ENCODE results near the gene DNPH1. TPM values are rescaled to one million over a fixed set of nuclear protein-coding genes. Genes with fewer than 3 reads are reported as not detected.

DNPH1 gene
- total and polyA plus RNA-seq, 3 experiments from 2014 or later: 68.2 to 80.0 (median 68.3) TPM

GRCh38 chr6:43213431-43213830 lies 15.8 kb downstream of the DNPH1 start:
- Histone ChIP-seq H3K9me3 (ENCODE audit: low read length) (no peaks in the 10 kb centered on the region), H3K27ac (ENCODE audit: low read depth, low read length) (no peak overlapping the region), H3K36me3 (ENCODE audit: insufficient read depth, low read length) (no peaks in the 10 kb centered on the region), H3K27me3 (ENCODE audit: insufficient read depth, low read length, poor library complexity, severe bottlenecking) (no peaks in the 10 kb centered on the region), H3K4me3 (ENCODE audit: low read length) (no peak overlapping the region), H3K4me1 (ENCODE audit: insufficient read depth, low read length) (no peaks in the 10 kb centered on the region)
- Mint-ChIP-seq H3K4me3 (no peak overlapping the region), H3K36me3 (peaks cover 5 to 49% (median 20%) of the 10 kb centered on the region in 3 donors), H3K4me1 (no peaks in the 10 kb centered on the region), H3K27ac (peak overlapping the region in 2 of 8 donors; percentile 42 to 70), H3K9me3 (no peaks in the 10 kb centered on the region), H3K27me3 (no peaks in the 10 kb centered on the region)
- ChIA-PET POLR2A (no interaction called here), CTCF (no interaction called here)
- DNase-seq: no peak

- H3K36me3 Mint-ChIP-seq: peaks cover 0 to 43% (median 19%) of the 10 kb centered on the region in 3 donors
- H3K27ac Mint-ChIP-seq: peak overlapping the region in 2 of 8 donors; percentile 38 to 47
Observed at GRCh38 chr6:43211955-43212354, 17.3 kb downstream of the DNPH1 start.

GRCh38 chr6:43207286-43207685 lies 22.0 kb downstream of the DNPH1 start:
- Histone ChIP-seq H3K4me3 (ENCODE audit: low read length) (no peak overlapping the region), H3K27ac (ENCODE audit: low read depth, low read length) (no peak overlapping the region), H3K4me1 (ENCODE audit: insufficient read depth, low read length) (no peaks in the 10 kb centered on the region), H3K27me3 (ENCODE audit: insufficient read depth, low read length, poor library complexity, severe bottlenecking) (no peaks in the 10 kb centered on the region), H3K36me3 (ENCODE audit: insufficient read depth, low read length) (no peaks in the 10 kb centered on the region), H3K9me3 (ENCODE audit: low read length) (no peaks in the 10 kb centered on the region)
- H3K4me1 Mint-ChIP-seq: no peaks in the 10 kb centered on the region
- POLR2A ChIA-PET: no interaction called here
- H3K4me3 Mint-ChIP-seq: no peak overlapping the region
- no peak for DNase-seq
- peaks cover 0 to 45% (median 11%) of the 10 kb centered on the region in 3 donors for H3K36me3 Mint-ChIP-seq
- CTCF ChIA-PET: no interaction called here
- H3K9me3 Mint-ChIP-seq: no peaks in the 10 kb centered on the region
- peak overlapping the region in 1 of 8 donors; percentile 82 for H3K27ac Mint-ChIP-seq
- no peaks in the 10 kb centered on the region for H3K27me3 Mint-ChIP-seq

More at GRCh38 chr6:43211955-43212354, 17.3 kb downstream of the DNPH1 start:
- no peaks in the 10 kb centered on the region for H3K4me1 Mint-ChIP-seq
- H3K36me3 ChIP-seq (ENCODE audit: insufficient read depth, low read length): no peaks in the 10 kb centered on the region
- no peaks in the 10 kb centered on the region for H3K27me3 ChIP-seq (ENCODE audit: insufficient read depth, low read length, poor library complexity, severe bottlenecking)
- CTCF ChIA-PET: interaction anchor here (1.4 kb wide), 1 partner anchor 17 kb away, joined by 3 read pairs; the partner anchor contains the start of gene DNPH1
- no peak overlapping the region for H3K4me3 ChIP-seq (ENCODE audit: low read length)
- POLR2A ChIA-PET: no interaction called here
- no peaks in the 10 kb centered on the region for H3K9me3 Mint-ChIP-seq
- no peaks in the 10 kb centered on the region for H3K9me3 ChIP-seq (ENCODE audit: low read length)
- DNase-seq: no peak
- no peak overlapping the region for H3K4me3 Mint-ChIP-seq
- H3K4me1 ChIP-seq (ENCODE audit: insufficient read depth, low read length): no peaks in the 10 kb centered on the region
- no peak overlapping the region for H3K27ac ChIP-seq (ENCODE audit: low read depth, low read length)
- no peaks in the 10 kb centered on the region for H3K27me3 Mint-ChIP-seq

- no peak for DNase-seq
- Mint-ChIP-seq H3K4me1 (no peaks in the 10 kb centered on the region), H3K27me3 (no peaks in the 10 kb centered on the region), H3K27ac (no peak overlapping the region), H3K36me3 (peaks cover 0 to 53% (median 21%) of the 10 kb centered on the region in 3 donors), H3K4me3 (no peak overlapping the region), H3K9me3 (no peaks in the 10 kb centered on the region)
- Histone ChIP-seq H3K4me1 (ENCODE audit: insufficient read depth, low read length) (no peaks in the 10 kb centered on the region), H3K4me3 (ENCODE audit: low read length) (no peak overlapping the region), H3K36me3 (ENCODE audit: insufficient read depth, low read length) (no peaks in the 10 kb centered on the region), H3K27ac (ENCODE audit: low read depth, low read length) (no peak overlapping the region), H3K9me3 (ENCODE audit: low read length) (no peaks in the 10 kb centered on the region), H3K27me3 (ENCODE audit: insufficient read depth, low read length, poor library complexity, severe bottlenecking) (no peaks in the 10 kb centered on the region)
- ChIA-PET CTCF (no interaction called here), POLR2A (no interaction called here)
Observed at GRCh38 chr6:43205849-43206248, 23.4 kb downstream of the DNPH1 start.

GRCh38 chr6:43204271-43205105 lies 24.8 kb downstream of the DNPH1 start:
- H3K4me3 ChIP-seq (ENCODE audit: low read length): no peak overlapping the region
- H3K36me3 ChIP-seq (ENCODE audit: insufficient read depth, low read length): no peaks in the 10 kb centered on the region
- no peak overlapping the region for H3K27ac ChIP-seq (ENCODE audit: low read depth, low read length)
- DNase-seq: no peak
- Mint-ChIP-seq H3K27me3 (no peaks in the 10 kb centered on the region), H3K36me3 (peaks cover 0 to 66% (median 25%) of the 10 kb centered on the region in 3 donors), H3K4me1 (no peaks in the 10 kb centered on the region), H3K27ac (peak overlapping the region in 1 of 8 donors; percentile 38), H3K4me3 (no peak overlapping the region), H3K9me3 (no peaks in the 10 kb centered on the region)
- POLR2A ChIA-PET: no interaction called here
- H3K9me3 ChIP-seq (ENCODE audit: low read length): no peaks in the 10 kb centered on the region
- no peaks in the 10 kb centered on the region for H3K4me1 ChIP-seq (ENCODE audit: insufficient read depth, low read length)
- no peaks in the 10 kb centered on the region for H3K27me3 ChIP-seq (ENCODE audit: insufficient read depth, low read length, poor library complexity, severe bottlenecking)
- CTCF ChIA-PET: no interaction called here

GRCh38 chr6:43203718-43204095 lies 25.6 kb downstream of the DNPH1 start:
- Mint-ChIP-seq H3K9me3 (no peaks in the 10 kb centered on the region), H3K36me3 (peaks cover 0 to 69% (median 25%) of the 10 kb centered on the region in 3 donors), H3K4me3 (no peak overlapping the region), H3K27ac (no peak overlapping the region), H3K27me3 (no peaks in the 10 kb centered on the region), H3K4me1 (no peaks in the 10 kb centered on the region)
- POLR2A ChIA-PET: no interaction called here
- no peaks in the 10 kb centered on the region for H3K36me3 ChIP-seq (ENCODE audit: insufficient read depth, low read length)
- no peak for DNase-seq
- H3K4me3 ChIP-seq (ENCODE audit: low read length): no peak overlapping the region
- H3K27ac ChIP-seq (ENCODE audit: low read depth, low read length): no peak overlapping the region
- no peaks in the 10 kb centered on the region for H3K4me1 ChIP-seq (ENCODE audit: insufficient read depth, low read length)
- H3K9me3 ChIP-seq (ENCODE audit: low read length): no peaks in the 10 kb centered on the region
- CTCF ChIA-PET: interaction anchor here (4.8 kb wide), 1 partner anchor 25 kb away, joined by 15 read pairs; the partner anchor contains the start of gene DNPH1
- H3K27me3 ChIP-seq (ENCODE audit: insufficient read depth, low read length, poor library complexity, severe bottlenecking): no peaks in the 10 kb centered on the region

GRCh38 chr6:43203029-43203717 lies 26.1 kb downstream of the DNPH1 start:
- H3K27ac Mint-ChIP-seq: peak overlapping the region in 1 of 8 donors; percentile 29
- no peaks in the 10 kb centered on the region for H3K27me3 ChIP-seq (ENCODE audit: insufficient read depth, low read length, poor library complexity, severe bottlenecking)
- no peaks in the 10 kb centered on the region for H3K4me1 ChIP-seq (ENCODE audit: insufficient read depth, low read length)
- no peak overlapping the region for H3K27ac ChIP-seq (ENCODE audit: low read depth, low read length)
- no peak overlapping the region for H3K4me3 Mint-ChIP-seq
- H3K9me3 Mint-ChIP-seq: no peaks in the 10 kb centered on the region
- ChIA-PET POLR2A (no interaction called here), CTCF (interaction anchor here (4.8 kb wide), 1 partner anchor 26 kb away, joined by 15 read pairs; the partner anchor contains the start of gene DNPH1)
- H3K36me3 ChIP-seq (ENCODE audit: insufficient read depth, low read length): no peaks in the 10 kb centered on the region
- DNase-seq: no peak
- H3K9me3 ChIP-seq (ENCODE audit: low read length): no peaks in the 10 kb centered on the region
- H3K36me3 Mint-ChIP-seq: peaks cover 0 to 68% (median 25%) of the 10 kb centered on the region in 3 donors
- no peak overlapping the region for H3K4me3 ChIP-seq (ENCODE audit: low read length)
- no peaks in the 10 kb centered on the region for H3K4me1 Mint-ChIP-seq
- no peaks in the 10 kb centered on the region for H3K27me3 Mint-ChIP-seq

- Mint-ChIP-seq H3K4me1 (no peaks in the 10 kb centered on the region), H3K27me3 (no peaks in the 10 kb centered on the region), H3K9me3 (no peaks in the 10 kb centered on the region), H3K36me3 (peaks cover 0 to 69% (median 26%) of the 10 kb centered on the region in 3 donors), H3K4me3 (no peak overlapping the region), H3K27ac (peak overlapping the region in 1 of 8 donors; percentile 47)
- POLR2A ChIA-PET: no interaction called here
- no peak overlapping the region for H3K27ac ChIP-seq (ENCODE audit: low read depth, low read length)
- no peaks in the 10 kb centered on the region for H3K4me1 ChIP-seq (ENCODE audit: insufficient read depth, low read length)
- H3K36me3 ChIP-seq (ENCODE audit: insufficient read depth, low read length): no peaks in the 10 kb centered on the region
- no peaks in the 10 kb centered on the region for H3K27me3 ChIP-seq (ENCODE audit: insufficient read depth, low read length, poor library complexity, severe bottlenecking)
- H3K4me3 ChIP-seq (ENCODE audit: low read length): no peak overlapping the region
- H3K9me3 ChIP-seq (ENCODE audit: low read length): no peaks in the 10 kb centered on the region
- DNase-seq: no peak
- CTCF ChIA-PET: interaction anchor here (4.8 kb wide), 1 partner anchor 27 kb away, joined by 15 read pairs; the partner anchor contains the start of gene DNPH1
Observed at GRCh38 chr6:43202451-43202850, 26.8 kb downstream of the DNPH1 start.
